HCT116 (cell line): ENCODE results near the gene FOXB2. TPM values are rescaled to one million over a fixed set of nuclear protein-coding genes. Genes with fewer than 3 reads are reported as not detected.

Source experiments
- ATAC-seq: fragments of 200-7000 bp; cut with Tn5 transposase; 2 replicates; pipeline ENCODE4 v1.9.1; 2020; ENCODE audit warnings: mild to moderate bottlenecking, moderate library complexity
- BruUV-seq: library from RNA; stranded (reverse); fragments of 400-500 nt; replicated peaks from 2 replicates; lab custom pipeline; 2021; lab: Mats Ljungman, UMichigan
- CTCF ChIA-PET: fragments of 300-600 bp; sonication (Branson Sonifier 250); formaldehyde crosslinking; loops from one replicate; lab custom pipeline; 2021; ENCODE audit warnings: antibody characterized with exemption; lab: Charles Lee
- POLR2A ChIA-PET: fragments of 300-600, 350-600 bp; sonication (Branson Sonifier 250); formaldehyde crosslinking; loops from one replicate; lab custom pipeline; 2021; ENCODE audit warnings: antibody characterized with exemption; lab: Charles Lee
- RAD21 ChIA-PET, 2 experiments: fragments of 300-600 bp; sonication (Branson Sonifier 250); formaldehyde crosslinking; loops; one replicate each; lab custom pipeline; 2023; ENCODE audit warnings: low total read pairs in 2 of 2; ENCODE audit not compliant: uncharacterized antibody in 2 of 2, unreplicated experiment in 2 of 2, low non-redundant PET in 1 of 2; lab: Charles Lee
- DNase-seq: peaks from one replicate; pipeline ENCODE4 v3.0.0-alpha.2; 2010; ENCODE audit warnings: low read depth, low spot score
- H2AFZ ChIP-seq: fragments of 200-600 bp; shearing (Covaris generic), sonication (generic); 2 replicates; pipeline ENCODE4 v1.6.1; 2017; ENCODE audit warnings: low read depth, mixed run types, mixed read lengths, antibody characterized with exemption, low read length; ENCODE audit not compliant: poor library complexity, severe bottlenecking
- H3K27ac ChIP-seq: 2 replicates; pipeline ENCODE4 v1.5.1; 2012; ENCODE audit warnings: low read depth, low read length
- H3K27me3 ChIP-seq: fragments of 200-600 bp; sonication (generic); 2 replicates; pipeline ENCODE4 v1.6.1; 2016; ENCODE audit warnings: mixed run types, low read length, mixed read lengths; ENCODE audit not compliant: insufficient read depth
- H3K36me3 ChIP-seq, 2 experiments: fragments of 200-500 bp in 1 of 2; fragments of 200-600 bp in 1 of 2; sonication (Bioruptor generic) in 1 of 2; sonication (generic) in 1 of 2; 2 replicates each; pipeline versions ENCODE4 v1.5.1 to v1.6.1; 2014 to 2016; ENCODE audit warnings: low read length in 2 of 2, inconsistent platforms in 1 of 2, mixed read lengths in 1 of 2, mixed run types in 1 of 2; ENCODE audit not compliant: insufficient read depth in 2 of 2, control insufficient read depth in 1 of 2
- H3K4me1 ChIP-seq, 2 experiments: fragments of 200-600 bp in 1 of 2; sonication (generic) in 1 of 2; 2 replicates each; pipeline versions ENCODE4 v1.5.1 to v1.6.1; 2012 to 2017; ENCODE audit warnings: low read length in 2 of 2, inconsistent platforms in 1 of 2, mild to moderate bottlenecking in 1 of 2, mixed read lengths in 1 of 2, mixed run types in 1 of 2, moderate library complexity in 1 of 2; ENCODE audit not compliant: insufficient read depth in 2 of 2, control insufficient read depth in 1 of 2
- H3K4me2 ChIP-seq: fragments of 200-600 bp; sonication (generic); 2 replicates; pipeline ENCODE4 v1.6.1; 2017; ENCODE audit warnings: mixed run types, low read length, mixed read lengths
- H3K4me3 ChIP-seq, 2 experiments: fragments of 200-600 bp in 1 of 2; sonication (generic) in 1 of 2; replicated peaks in 1 of 2; 2 replicates each; pipeline ENCODE4 v1.5.1; 2011 to 2016; ENCODE audit warnings: low read length in 2 of 2, control low read depth in 1 of 2, low read depth in 1 of 2, mild to moderate bottlenecking in 1 of 2, mixed read lengths in 1 of 2, mixed run types in 1 of 2
- H3K79me2 ChIP-seq: fragments of 200-600 bp; sonication (generic); 2 replicates; pipeline ENCODE4 v1.6.1; 2017; ENCODE audit warnings: mild to moderate bottlenecking, mixed run types, low read length, moderate library complexity, mixed read lengths; ENCODE audit not compliant: insufficient read depth
- H3K9ac ChIP-seq: fragments of 200-600 bp; sonication (generic); 2 replicates; pipeline ENCODE4 v1.6.1; 2016; ENCODE audit warnings: low read length, mixed read lengths
- H3K9me2 ChIP-seq: fragments of 200-600 bp; sonication (generic), shearing (Covaris generic); 2 replicates; pipeline ENCODE4 v1.6.1; 2017; ENCODE audit warnings: mixed run types, mild to moderate bottlenecking, moderate library complexity; ENCODE audit not compliant: insufficient read depth
- H3K9me3 ChIP-seq, 2 experiments: fragments of 200-500 bp in 1 of 2; fragments of 200-600 bp in 1 of 2; sonication (Bioruptor generic) in 1 of 2; sonication (generic) in 1 of 2; 2 replicates each; pipeline ENCODE4 v1.6.1; 2014 to 2017; ENCODE audit warnings: low read length in 2 of 2, mixed read lengths in 2 of 2, inconsistent platforms in 1 of 2, low read depth in 1 of 2, mild to moderate bottlenecking in 1 of 2, mixed run types in 1 of 2, moderate library complexity in 1 of 2; ENCODE audit not compliant: control insufficient read depth in 1 of 2, insufficient read depth in 1 of 2
- H4K20me1 ChIP-seq: fragments of 200-600 bp; sonication (generic), shearing (Covaris generic); 2 replicates; pipeline ENCODE4 v1.6.1; 2017; ENCODE audit warnings: mixed run types, mild to moderate bottlenecking, moderate library complexity; ENCODE audit not compliant: insufficient read depth
- CBX3 ChIP-seq: IDR thresholded peaks from 2 replicates; pipeline ENCODE4 v1.6.1; 2012; ENCODE audit warnings: low read depth
- CEBPB ChIP-seq: IDR thresholded peaks from 2 replicates; pipeline ENCODE4 v1.6.1; 2012; ENCODE audit warnings: low read depth
- ELF1 ChIP-seq: IDR thresholded peaks from 2 replicates; pipeline ENCODE4 v1.6.1; 2012; ENCODE audit warnings: low read depth, borderline replicate concordance
- EZH2 ChIP-seq: fragments of 200-600 bp; sonication (generic); IDR thresholded peaks from 2 replicates; pipeline ENCODE4 v1.6.1; 2017; ENCODE audit warnings: antibody characterized with exemption, mixed run types
- FOSL1 ChIP-seq: IDR thresholded peaks from 2 replicates; pipeline ENCODE4 v1.6.1; 2012; ENCODE audit warnings: low read depth
- RAD21 ChIP-seq: IDR thresholded peaks from 2 replicates; pipeline ENCODE4 v1.6.1; 2012; ENCODE audit warnings: low read depth, mild to moderate bottlenecking
- REST ChIP-seq: IDR thresholded peaks from 2 replicates; pipeline ENCODE4 v1.6.1; 2012; ENCODE audit warnings: low read depth
- SP1 ChIP-seq: IDR thresholded peaks from 2 replicates; pipeline ENCODE4 v1.6.1; 2012; ENCODE audit warnings: low read depth
- SRF ChIP-seq: IDR thresholded peaks from 2 replicates; pipeline ENCODE4 v1.6.1; 2012; ENCODE audit warnings: low read depth
- ZFX ChIP-seq: fragments of 450-650 bp; IDR thresholded peaks from 2 replicates; pipeline ENCODE4 v1.6.1; 2017
- intact Hi-C: fragments of 100-400 bp; cut with micrococcal nuclease; formaldehyde crosslinking; loops from 2 replicates; pipeline ENCODE4 v1.10.0; 2022
- total RNA-seq: library from RNA; stranded (reverse); gene quantifications from one replicate; pipeline ENCODE4 v1.2.1, GENCODE V29; 2021; ENCODE audit not compliant: unreplicated experiment
- TF ChIP-seq, protein P1 (sequence below): IDR thresholded peaks from 2 replicates; pipeline ENCODE4 v1.6.1; 2012
- TF ChIP-seq, protein P2 (sequence below): IDR thresholded peaks from 2 replicates; pipeline ENCODE4 v1.6.1; 2012

FOXB2 gene
- total RNA-seq, 1 experiment from 2014 or later: not detected

- Histone ChIP-seq H3K79me2 (no peaks in the 10 kb centered on the region), H3K4me2 (no peak overlapping the region), H3K9ac (no peak overlapping the region)
- CTCF ChIA-PET: no interaction called here
- intact Hi-C loops: no loop called here
- DNase-seq: no peak
- ATAC-seq: no peak
- TF ChIP-seq SRF (no peak), CEBPB (no peak), ELF1 (no peak), EZH2 (no peak), CBX3 (no peak), RAD21 (no peak), SP1 (no peak), FOSL1 (no peak), ZFX (no peak), REST (no peak)
- TF ChIP-seq, protein P1, sequence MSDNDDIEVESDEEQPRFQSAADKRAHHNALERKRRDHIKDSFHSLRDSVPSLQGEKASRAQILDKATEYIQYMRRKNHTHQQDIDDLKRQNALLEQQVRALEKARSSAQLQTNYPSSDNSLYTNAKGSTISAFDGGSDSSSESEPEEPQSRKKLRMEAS: no peak
- TF ChIP-seq, protein P2, sequence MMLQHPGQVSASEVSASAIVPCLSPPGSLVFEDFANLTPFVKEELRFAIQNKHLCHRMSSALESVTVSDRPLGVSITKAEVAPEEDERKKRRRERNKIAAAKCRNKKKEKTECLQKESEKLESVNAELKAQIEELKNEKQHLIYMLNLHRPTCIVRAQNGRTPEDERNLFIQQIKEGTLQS: no peak
- TF ChIP-seq, all 23 proteins: peak for 0
- H3K9me2 ChIP-seq: no peaks in the 10 kb centered on the region
- no peaks in the 10 kb centered on the region for H3K36me3 ChIP-seq
- H3K27me3 ChIP-seq: peaks cover 33% of the 10 kb centered on the region
- H4K20me1 ChIP-seq: no peaks in the 10 kb centered on the region
- POLR2A ChIA-PET: no interaction called here
- no peak overlapping the region for H3K27ac ChIP-seq
- H3K4me3 ChIP-seq: no peak overlapping the region
- no peaks in the 10 kb centered on the region for H3K9me3 ChIP-seq
- no peak overlapping the region for H2AFZ ChIP-seq
- no TSS peak for BruUV-seq
- RAD21 ChIA-PET: no interaction called here
- H3K4me1 ChIP-seq: no peaks in the 10 kb centered on the region
These were observed 35.0 kb upstream of the FOXB2 start for GRCh38 chr9:76984486-76984885.
